ENCODE measurements around the gene CXCR6. TPM values are rescaled to one million over a fixed set of nuclear protein-coding genes. Genes with fewer than 3 reads are reported as not detected.
A peak's percentile ranks its signal among the peaks of the same experiment; 100 is the strongest.
"Not testable (repeated sequence)": the region's sequence is repeated elsewhere in the genome, so short reads cannot be mapped to it uniquely, and the experiment has no call there.

CXCR6 gene
- total and polyA plus RNA-seq, 2 experiments from 2014 or later = 0.06 TPM; not detected in 1

- TF ChIP-seq CTCF (IDR thresholded peaks at IDR 0.05; ENCODE audit: low read depth, low read length) = no peak
- Histone ChIP-seq H3K4me1 (ENCODE audit: low read depth) (peaks cover 51% of the 10 kb centered on the region), H3K36me3 (no peaks in the 10 kb centered on the region), H3K4me3 (peak overlapping the region; percentile 82), H3K27me3 (no peaks in the 10 kb centered on the region), H3K27ac (no peak overlapping the region), H3K9me3 (ENCODE audit: low read depth) (no peaks in the 10 kb centered on the region)
- peak in 1 of 2 donors; percentile 68 for DNase-seq (ENCODE audit: low read depth in 1 of 2, low spot score in 1 of 2)
These were observed 51.4 kb downstream of the CXCR6 start for GRCh38 chr3:45994419-45995235.

- H3K36me3 ChIP-seq = no peaks in the 10 kb centered on the region
- no peaks in the 10 kb centered on the region for H3K9me3 ChIP-seq (ENCODE audit: low read depth)
- peak within 1 kb of the TSS; percentile 18 for H3K27ac ChIP-seq
- TF ChIP-seq CTCF (IDR thresholded peaks at IDR 0.05; ENCODE audit: low read depth, low read length) = no peak
- H3K4me3 ChIP-seq = peak within 1 kb of the TSS; percentile 82
- no peaks in the 10 kb centered on the region for H3K27me3 ChIP-seq
- peak; percentile 93 for DNase-seq (ENCODE audit: low read depth in 1 of 2, low spot score in 1 of 2)
- peaks cover 42% of the 10 kb centered on the region for H3K4me1 ChIP-seq (ENCODE audit: low read depth)
These were observed 52.2 kb downstream of the CXCR6 start, which contains the start of gene FYCO1 for GRCh38 chr3:45995236-45996192. Gene FYCO1 (minus strand): TSS chr3:45995824. CDS start chr3:45984910, 10,914 bp downstream.

- H3K4me3 ChIP-seq; H3K27me3 ChIP-seq; H3K27ac ChIP-seq; H3K36me3 ChIP-seq; DNase-seq (ENCODE audit: low read depth in 1 of 2, low spot score in 1 of 2); H3K9me3 ChIP-seq (ENCODE audit: low read depth): not testable (repeated sequence)
- H3K4me1 ChIP-seq (ENCODE audit: low read depth) = peaks cover 22% of the 10 kb centered on the region
These were observed 54.2 kb downstream of the CXCR6 start for GRCh38 chr3:45997499-45997898.

GRCh38 chr3:45997942-45998341 lies 54.7 kb downstream of the CXCR6 start:
- no peak overlapping the region for H3K4me3 ChIP-seq
- no peak overlapping the region for H3K27ac ChIP-seq
- no peak for TF ChIP-seq CTCF (IDR thresholded peaks at IDR 0.05; ENCODE audit: low read depth, low read length)
- no peaks in the 10 kb centered on the region for H3K9me3 ChIP-seq (ENCODE audit: low read depth)
- no peaks in the 10 kb centered on the region for H3K36me3 ChIP-seq
- no peak for DNase-seq (ENCODE audit: low read depth in 1 of 2, low spot score in 1 of 2)
- no peaks in the 10 kb centered on the region for H3K27me3 ChIP-seq
- H3K4me1 ChIP-seq (ENCODE audit: low read depth) = peaks cover 17% of the 10 kb centered on the region

Other genes with a start within 250 kb of the CXCR6 start
- gene SLC6A20, start 146.9 kb upstream of the CXCR6 start, total RNA-seq = 0.14 and 0.39 TPM in 2 replicates
- 0.20 TPM in 1 of 2 replicates, not detected in the other for gene SLC6A20, start 146.9 kb upstream of the CXCR6 start, polyA plus RNA-seq
- 26.4 and 30.2 TPM in 2 replicates for gene LZTFL1, start 101.3 kb upstream of the CXCR6 start, total RNA-seq
- 21.7 and 26.0 TPM in 2 replicates for gene LZTFL1, start 101.3 kb upstream of the CXCR6 start, polyA plus RNA-seq
- gene CCR9, start 56.9 kb upstream of the CXCR6 start, total RNA-seq = 0.21 and 0.27 TPM in 2 replicates
- gene CCR9, start 56.9 kb upstream of the CXCR6 start, polyA plus RNA-seq = 0.22 and 0.71 TPM in 2 replicates
- gene FYCO1, start 52.4 kb downstream of the CXCR6 start, total RNA-seq = 14.8 and 27.5 TPM in 2 replicates
- 8.1 and 11.5 TPM in 2 replicates for gene FYCO1, start 52.4 kb downstream of the CXCR6 start, polyA plus RNA-seq
- gene XCR1, start 84.0 kb downstream of the CXCR6 start, total RNA-seq = not detected in 2 replicates
- not detected in 2 replicates for gene XCR1, start 84.0 kb downstream of the CXCR6 start, polyA plus RNA-seq